Caco-2 (cell line): ENCODE data around the gene GPATCH8. TPM values are rescaled to one million over a fixed set of nuclear protein-coding genes. Genes with fewer than 3 reads are reported as not detected.
A peak's percentile ranks its signal among the peaks of the same experiment; 100 is the strongest.

Experiments used
- BruUV-seq: library from RNA; stranded (reverse); fragments of 400-500 nt; replicated peaks from 2 replicates; lab custom pipeline; 2021; lab: Mats Ljungman, UMichigan
- CTCF ChIA-PET: fragments of 300-600 bp; sonication (Branson Sonifier 250); formaldehyde crosslinking; loops from one replicate; lab custom pipeline; 2022; ENCODE audit warnings: antibody characterized with exemption; lab: Charles Lee
- POLR2A ChIA-PET: fragments of 300-600 bp; sonication (Branson Sonifier 250); formaldehyde crosslinking; loops from one replicate; lab custom pipeline; 2022; ENCODE audit warnings: antibody characterized with exemption; lab: Charles Lee
- DNase-seq, 2 experiments: peaks; one replicate each; pipeline versions ENCODE4 v3.0.0 to v3.0.0-alpha.2; 2020 to 2022
- H3K27me3 ChIP-seq: replicated peaks from 2 replicates; pipeline ENCODE4 v1.6.0; 2011; ENCODE audit warnings: low read length; ENCODE audit not compliant: control insufficient read depth, insufficient read depth
- H3K36me3 ChIP-seq: 2 replicates; pipeline ENCODE4 v1.5.1; 2011; ENCODE audit warnings: low read length; ENCODE audit not compliant: control insufficient read depth, insufficient read depth
- H3K4me1 ChIP-seq: fragments of 250-450 bp; sonication (Bioruptor Pico); 2 replicates; pipeline ENCODE4 v1.5.1; 2020; ENCODE audit warnings: mild to moderate bottlenecking
- H3K4me3 ChIP-seq: 2 replicates; pipeline ENCODE4 v1.5.1; 2011; ENCODE audit warnings: low read depth, mild to moderate bottlenecking, control low read depth, low read length
- H3K9me3 ChIP-seq: fragments of 250-450 bp; sonication (Bioruptor Pico); 2 replicates; pipeline ENCODE4 v1.5.1; 2020; ENCODE audit warnings: mild to moderate bottlenecking, moderate library complexity
- H3K27ac Mint-ChIP-seq: one replicate; pipeline ENCODE4 v1.8.0; 2022; ENCODE audit warnings: mixed read lengths; ENCODE audit not compliant: unreplicated experiment
- H3K27me3 Mint-ChIP-seq: one replicate; pipeline ENCODE4 v1.8.0; 2022; ENCODE audit warnings: mixed read lengths; ENCODE audit not compliant: insufficient read depth, unreplicated experiment
- H3K36me3 Mint-ChIP-seq: one replicate; pipeline ENCODE4 v1.8.0; 2022; ENCODE audit warnings: mild to moderate bottlenecking, mixed read lengths; ENCODE audit not compliant: insufficient read depth, unreplicated experiment
- H3K4me1 Mint-ChIP-seq: one replicate; pipeline ENCODE4 v1.8.0; 2022; ENCODE audit warnings: low read depth, mixed read lengths; ENCODE audit not compliant: unreplicated experiment
- H3K4me3 Mint-ChIP-seq: one replicate; pipeline ENCODE4 v1.8.0; 2022; ENCODE audit warnings: mild to moderate bottlenecking, moderate library complexity, mixed read lengths; ENCODE audit not compliant: unreplicated experiment
- H3K9me3 Mint-ChIP-seq: one replicate; pipeline ENCODE4 v1.8.0; 2022; ENCODE audit warnings: mixed read lengths; ENCODE audit not compliant: unreplicated experiment
- CTCF ChIP-seq, 2 experiments: fragments of 200-600 bp in 1 of 2; IDR thresholded peaks; 1 replicate in 1 of 2; 2 replicates in 1 of 2; pipeline versions ENCODE4 v1.5.1 to v1.8.0; 2011 to 2022; ENCODE audit warnings: antibody characterized with exemption in 1 of 2, control low read depth in 1 of 2, inconsistent platforms in 1 of 2, low read depth in 1 of 2, low read length in 1 of 2, mild to moderate bottlenecking in 1 of 2, moderate library complexity in 1 of 2; ENCODE audit not compliant: insufficient read depth in 1 of 2, severe bottlenecking in 1 of 2, unreplicated experiment in 1 of 2
- intact Hi-C: fragments of 100-400 bp; cut with micrococcal nuclease; formaldehyde crosslinking; loops from one replicate; pipeline ENCODE4 v1.10.0; 2022; ENCODE audit not compliant: unreplicated experiment
- total RNA-seq: library from RNA; stranded (reverse); gene quantifications from 2 replicates; pipeline ENCODE4 v1.2.3, GENCODE V29; 2022

GPATCH8 gene
- total RNA-seq, 1 experiment from 2014 or later = 53.4 TPM

GRCh38 chr17:44387804-44388203, 115.4 kb downstream of the GPATCH8 start:
- POLR2A ChIA-PET = no interaction called here

GRCh38 chr17:44386182-44386525, 117.1 kb downstream of the GPATCH8 start:
- Histone ChIP-seq H3K36me3 (no peaks in the 10 kb centered on the region), H3K27me3 (no peaks in the 10 kb centered on the region), H3K9me3 (no peaks in the 10 kb centered on the region), H3K4me3 (peak overlapping the region; percentile 58), H3K4me1 (0 out of 2 replicates have a peak, but pooled peaks cover 4% of the 10 kb centered on the region)
- peaks cover 5% of the 10 kb centered on the region for H3K27me3 Mint-ChIP-seq
- no peak overlapping the region for H3K27ac Mint-ChIP-seq
- CTCF ChIA-PET = interaction anchor here (0.7 to 1.7 kb wide), 4 partner anchors 17 to 316 kb away, joined by 3 to 12 read pairs (median 8); partner anchors contain the start of gene FAM171A2
- no peak for TF ChIP-seq CTCF (IDR thresholded peaks at IDR 0.05; ENCODE audit: insufficient read depth in 1 of 2, low read depth in 1 of 2, low read length in 1 of 2, severe bottlenecking in 1 of 2, unreplicated experiment in 1 of 2)
- POLR2A ChIA-PET = interaction anchor here (0.6 kb wide), 1 partner anchor 11 kb away, joined by 3 read pairs; no protein-coding TSS in a partner anchor
- intact Hi-C loops = no loop called here
- DNase-seq = no peak
- no peaks in the 10 kb centered on the region for H3K4me1 Mint-ChIP-seq
- H3K9me3 Mint-ChIP-seq = no peaks in the 10 kb centered on the region
- BruUV-seq = no TSS peak
- peak overlapping the region; percentile 73 for H3K4me3 Mint-ChIP-seq
- no peaks in the 10 kb centered on the region for H3K36me3 Mint-ChIP-seq

More at GRCh38 chr17:44387804-44388203, 115.4 kb downstream of the GPATCH8 start:
- Histone ChIP-seq H3K9me3 (no peaks in the 10 kb centered on the region), H3K4me3 (no peak overlapping the region), H3K36me3 (no peaks in the 10 kb centered on the region), H3K4me1 (0 out of 2 replicates have a peak, but pooled peaks cover 4% of the 10 kb centered on the region), H3K27me3 (no peaks in the 10 kb centered on the region)
- Mint-ChIP-seq H3K4me3 (no peak overlapping the region), H3K27ac (no peak overlapping the region), H3K36me3 (peaks cover 4% of the 10 kb centered on the region), H3K27me3 (peaks cover 3% of the 10 kb centered on the region), H3K4me1 (no peaks in the 10 kb centered on the region), H3K9me3 (no peaks in the 10 kb centered on the region)
- intact Hi-C loops = no loop called here
- no peak for TF ChIP-seq CTCF (IDR thresholded peaks at IDR 0.05; ENCODE audit: insufficient read depth in 1 of 2, low read depth in 1 of 2, low read length in 1 of 2, severe bottlenecking in 1 of 2, unreplicated experiment in 1 of 2)
- BruUV-seq = TSS peak; percentile 47
- CTCF ChIA-PET = no interaction called here
- DNase-seq = peak in 1 of 2 experiments; percentile 17

GRCh38 chr17:44385287-44386181, 117.7 kb downstream of the GPATCH8 start:
- H3K36me3 ChIP-seq = no peaks in the 10 kb centered on the region
- intact Hi-C loops = no loop called here
- TF ChIP-seq CTCF (IDR thresholded peaks at IDR 0.05; ENCODE audit: insufficient read depth in 1 of 2, low read depth in 1 of 2, low read length in 1 of 2, severe bottlenecking in 1 of 2, unreplicated experiment in 1 of 2) = peak; percentile 41 to 44
- no peaks in the 10 kb centered on the region for H3K9me3 Mint-ChIP-seq
- H3K4me1 Mint-ChIP-seq = no peaks in the 10 kb centered on the region
- DNase-seq = peak; percentile 94
- no peaks in the 10 kb centered on the region for H3K27me3 ChIP-seq
- H3K36me3 Mint-ChIP-seq = no peaks in the 10 kb centered on the region
- ChIA-PET CTCF (interaction anchor here (0.6 to 1.7 kb wide), 13 partner anchors 9 to 316 kb away, joined by 3 to 12 read pairs (median 5); partner anchors contain the start of gene FAM171A2), POLR2A (interaction anchor here (0.6 to 0.8 kb wide), 4 partner anchors 166 to 1339 kb away, joined by 3 to 4 read pairs (median 4); partner anchors contain the start of genes CCDC43 and HDAC5)
- H3K27ac Mint-ChIP-seq = peak overlapping the region; percentile 59
- BruUV-seq = TSS peak; percentile 62
- H3K4me1 ChIP-seq = 0 out of 2 replicates have a peak, but pooled peaks cover under 1% of the 10 kb centered on the region
- peaks cover 5% of the 10 kb centered on the region for H3K27me3 Mint-ChIP-seq
- no peaks in the 10 kb centered on the region for H3K9me3 ChIP-seq
- peak overlapping the region; percentile 58 for H3K4me3 ChIP-seq
- peak overlapping the region; percentile 73 for H3K4me3 Mint-ChIP-seq
